T-helper 2 cell treated with Interferon-gamma antibody and Interleukin-4, amounts not matched to agents 100 ng/mL and 5 ng/mL, for 36 hours (primary cell): ENCODE results near the gene KRTAP2-2. TPM values are rescaled to one million over a fixed set of nuclear protein-coding genes. Genes with fewer than 3 reads are reported as not detected.
"Not testable (repeated sequence)": the region's sequence is repeated elsewhere in the genome, so short reads cannot be mapped to it uniquely, and the experiment has no call there.

Source experiments
- intact Hi-C: fragments of 100-400 bp; cut with micrococcal nuclease; formaldehyde crosslinking; loops from one replicate; pipeline ENCODE4 v1.15.1; 2023
- total RNA-seq: library from RNA; stranded (reverse); gene quantifications from 2 replicates; pipeline ENCODE4 v1.2.3, GENCODE V29; 2022

KRTAP2-2 gene, protein sequence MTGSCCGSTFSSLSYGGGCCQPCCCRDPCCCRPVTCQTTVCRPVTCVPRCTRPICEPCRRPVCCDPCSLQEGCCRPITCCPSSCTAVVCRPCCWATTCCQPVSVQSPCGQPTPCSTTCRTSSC
- total RNA-seq = not detected in 2 replicates

DNA sequence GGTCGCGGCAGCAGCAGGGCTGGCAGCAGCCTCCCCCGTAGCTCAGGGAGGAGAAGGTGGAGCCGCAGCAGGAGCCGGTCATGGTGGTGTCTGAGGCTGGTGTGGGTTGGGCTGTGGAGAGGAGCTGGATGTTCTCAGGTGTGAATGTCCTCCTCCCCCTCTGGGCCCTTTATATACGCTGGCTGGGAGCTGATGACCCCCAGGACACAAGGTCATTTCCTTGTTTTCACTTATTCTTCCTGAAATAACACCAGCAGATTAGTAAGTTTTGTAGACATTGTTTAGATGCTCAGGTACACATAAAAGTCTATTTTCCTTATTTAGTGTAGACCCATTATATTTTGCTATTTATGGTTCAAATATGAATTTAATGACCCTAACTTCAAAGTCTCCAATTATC, at the start of gene KRTAP2-2:
Gene KRTAP2-2 (minus strand): TSS at position 101 of the 400 bp plus-strand sequence. CDS start 19 bp downstream, at position 82.
- intact Hi-C loops = not testable (repeated sequence)

DNA sequence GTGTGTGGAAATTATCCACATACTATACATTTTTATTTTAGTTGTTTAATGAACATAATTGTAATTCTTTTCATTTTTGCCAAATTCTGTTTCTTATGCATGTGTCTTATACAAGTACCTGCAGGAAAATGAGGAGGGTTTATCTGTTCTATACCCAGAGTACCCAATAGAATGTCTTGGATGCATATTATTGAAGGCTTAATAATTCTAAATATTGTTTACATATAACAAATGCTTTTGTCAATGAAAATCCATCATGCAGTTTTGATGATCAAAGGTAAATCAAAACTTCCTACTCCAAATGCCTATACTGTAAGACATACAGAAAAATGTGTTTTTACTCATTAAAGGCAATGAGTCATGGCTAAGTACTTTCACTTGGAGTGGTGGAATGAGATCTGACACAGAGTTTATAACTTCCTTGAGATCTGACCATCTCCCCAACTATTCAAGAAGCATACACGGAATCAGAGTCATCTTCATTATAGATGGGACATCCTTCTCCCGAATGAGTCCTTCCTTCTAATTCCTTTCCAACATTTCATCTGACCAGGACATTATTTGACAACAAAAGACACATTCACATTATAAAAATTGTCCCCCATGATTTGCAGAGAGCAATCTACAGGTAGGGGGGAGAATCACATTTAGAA, 49.5 kb upstream of the KRTAP2-2 start:
- intact Hi-C loops = not testable (repeated sequence)

DNA sequence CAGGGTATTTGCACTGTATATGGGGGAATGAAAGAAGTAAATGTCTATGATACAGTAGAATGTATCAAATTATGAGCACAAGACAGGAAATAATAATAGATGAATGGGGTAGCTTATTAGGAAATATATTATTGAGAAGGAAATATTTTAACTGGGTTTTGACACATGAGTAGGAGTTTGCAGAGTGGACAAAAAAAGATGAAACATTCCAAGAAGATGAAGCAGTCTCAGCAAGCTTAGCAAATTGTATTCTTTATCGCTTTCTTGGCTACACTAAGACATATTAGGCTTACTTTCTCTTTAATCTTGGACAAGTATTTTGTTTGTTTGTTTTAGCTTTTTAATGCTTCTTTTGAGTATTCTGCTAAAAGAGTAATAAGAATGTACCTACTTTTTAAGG, 48.9 kb upstream of the KRTAP2-2 start:
- intact Hi-C loops = no loop called here

DNA sequence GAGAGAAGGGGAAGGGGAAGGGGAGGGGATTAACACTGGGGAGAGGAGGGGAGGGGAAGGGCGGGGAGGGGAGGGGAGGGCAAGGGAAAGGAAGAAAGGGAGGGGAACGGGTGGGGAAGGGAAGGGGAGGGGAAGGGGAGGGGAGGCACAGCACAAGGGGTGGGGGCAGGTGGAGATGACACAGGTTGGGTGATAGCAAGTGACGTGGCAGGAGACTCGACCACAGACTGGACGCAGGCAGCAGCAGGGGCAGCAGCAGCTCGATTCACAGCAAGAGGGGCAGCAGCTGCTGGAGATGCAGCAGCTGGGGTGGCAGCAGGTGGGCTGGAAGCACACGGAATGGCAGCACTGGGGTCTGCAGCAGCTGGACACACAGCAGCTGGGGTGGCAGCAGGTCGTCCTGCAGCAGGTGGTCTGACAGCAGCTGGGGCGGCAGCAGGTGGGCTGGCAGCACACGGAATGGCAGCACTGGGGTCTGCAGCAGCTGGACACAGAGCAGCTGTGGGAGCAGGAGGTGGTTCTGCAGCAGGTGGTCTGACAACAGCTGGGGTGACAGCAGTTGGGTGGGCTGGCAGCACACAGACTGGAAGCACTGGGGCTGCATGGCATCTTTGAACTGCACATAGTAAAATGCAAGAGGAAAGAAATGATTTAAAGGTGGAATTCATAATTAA, 46.7 kb upstream of the KRTAP2-2 start, which contains the start of gene KRTAP4-16:
Gene KRTAP4-16 (minus strand): TSS at position 624 of the 674 bp plus-strand sequence. CDS start 0 bp downstream, at position 624.
- intact Hi-C loops = no loop called here

DNA sequence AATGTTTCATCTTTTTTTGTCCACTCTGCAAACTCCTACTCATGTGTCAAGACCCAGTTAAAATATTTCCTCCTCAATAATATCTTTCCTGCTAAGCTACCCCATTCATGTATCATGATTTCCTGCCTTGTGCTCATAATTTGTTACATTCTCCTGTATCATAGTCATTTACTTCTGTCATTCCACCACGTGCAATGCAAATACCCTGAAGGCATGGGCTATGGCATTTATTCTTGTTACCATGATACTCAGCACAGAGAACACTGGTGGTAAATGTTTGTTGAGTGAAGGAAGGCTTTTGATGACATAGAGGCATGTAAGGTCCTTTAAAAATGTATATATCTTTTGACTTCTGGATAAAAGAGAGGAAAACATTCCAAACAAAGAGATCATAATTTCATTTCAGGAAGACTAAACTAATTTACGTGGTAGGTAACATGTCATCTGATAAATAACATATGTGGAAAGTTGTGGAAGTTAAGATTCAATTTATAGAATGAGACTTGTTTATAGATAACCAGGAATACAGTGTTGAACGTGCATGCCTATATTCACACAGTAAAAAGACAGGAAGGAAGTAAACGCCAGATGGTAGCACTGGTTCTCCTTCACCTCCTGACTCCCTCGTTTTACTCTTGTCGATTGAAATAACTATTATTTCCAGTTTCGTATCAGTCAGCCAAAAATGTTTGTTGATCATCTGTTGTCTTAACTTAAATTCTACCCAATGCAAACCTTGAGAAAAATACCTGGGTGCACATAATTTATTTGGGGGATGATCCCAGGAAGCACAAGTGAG, 44.9 kb upstream of the KRTAP2-2 start:
- intact Hi-C loops = not testable (repeated sequence)

DNA sequence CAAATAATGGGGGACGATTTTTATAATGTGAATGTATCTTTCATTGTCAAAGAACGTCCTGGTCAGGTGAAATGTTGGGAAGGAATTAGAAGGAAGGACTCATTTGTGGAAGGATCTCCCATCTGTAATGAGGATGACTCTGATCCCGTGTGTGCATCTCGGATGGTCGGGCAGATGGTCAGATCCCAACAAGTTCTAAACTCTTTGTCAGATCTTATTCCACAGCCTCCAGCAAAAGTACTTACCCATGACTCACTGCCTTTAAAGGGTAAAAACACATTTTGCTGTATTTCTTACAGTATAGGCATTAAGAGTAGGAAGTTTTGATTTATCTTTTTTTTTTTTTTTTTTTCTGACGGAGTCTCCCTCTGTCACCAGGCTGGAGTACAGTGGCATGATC, 43.5 kb upstream of the KRTAP2-2 start:
- intact Hi-C loops = no loop called here

DNA sequence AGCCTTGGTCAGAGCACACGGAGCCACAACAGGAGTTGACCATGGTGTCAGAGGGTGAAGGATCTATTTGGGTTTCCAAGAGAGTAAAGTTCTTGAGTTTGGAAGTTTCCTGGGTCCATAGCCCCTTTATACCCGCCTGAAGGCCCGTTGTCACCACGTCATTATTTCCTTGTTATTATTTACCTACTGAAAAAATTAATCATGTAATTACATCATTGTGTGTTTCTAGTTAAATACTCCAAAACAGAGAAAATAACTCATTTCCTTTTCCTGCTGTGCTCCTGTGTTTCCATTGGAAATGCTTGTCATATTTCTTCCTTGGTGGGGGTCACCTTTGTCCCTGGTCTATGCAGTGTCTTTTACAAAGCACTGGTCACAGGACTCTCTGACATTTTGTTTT, 43.0 kb upstream of the KRTAP2-2 start, which contains the start of gene KRTAP4-8:
Gene KRTAP4-8 (minus strand): TSS at position 101 of the 400 bp plus-strand sequence. CDS start 58 bp downstream, at position 43.
- intact Hi-C loops = no loop called here

DNA sequence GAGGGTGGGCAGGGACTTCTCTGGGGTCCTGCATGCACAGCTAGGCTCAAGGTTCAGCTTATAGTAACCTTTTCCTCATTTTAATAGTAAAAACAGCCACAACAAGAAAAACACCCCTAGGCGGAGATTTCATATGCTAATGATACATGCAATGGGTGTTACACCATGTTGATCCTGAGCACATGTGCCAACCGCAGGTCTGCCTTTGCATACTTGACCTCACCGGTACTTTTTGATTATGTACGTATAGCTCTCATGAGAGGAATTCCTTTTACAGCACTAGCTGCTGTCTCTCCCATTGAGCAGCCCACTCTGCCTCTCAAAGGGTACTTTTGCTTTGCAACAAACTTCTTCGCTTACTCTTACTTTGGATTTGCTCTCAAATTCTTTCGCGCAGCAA, 41.0 kb upstream of the KRTAP2-2 start:
- intact Hi-C loops = no loop called here

DNA sequence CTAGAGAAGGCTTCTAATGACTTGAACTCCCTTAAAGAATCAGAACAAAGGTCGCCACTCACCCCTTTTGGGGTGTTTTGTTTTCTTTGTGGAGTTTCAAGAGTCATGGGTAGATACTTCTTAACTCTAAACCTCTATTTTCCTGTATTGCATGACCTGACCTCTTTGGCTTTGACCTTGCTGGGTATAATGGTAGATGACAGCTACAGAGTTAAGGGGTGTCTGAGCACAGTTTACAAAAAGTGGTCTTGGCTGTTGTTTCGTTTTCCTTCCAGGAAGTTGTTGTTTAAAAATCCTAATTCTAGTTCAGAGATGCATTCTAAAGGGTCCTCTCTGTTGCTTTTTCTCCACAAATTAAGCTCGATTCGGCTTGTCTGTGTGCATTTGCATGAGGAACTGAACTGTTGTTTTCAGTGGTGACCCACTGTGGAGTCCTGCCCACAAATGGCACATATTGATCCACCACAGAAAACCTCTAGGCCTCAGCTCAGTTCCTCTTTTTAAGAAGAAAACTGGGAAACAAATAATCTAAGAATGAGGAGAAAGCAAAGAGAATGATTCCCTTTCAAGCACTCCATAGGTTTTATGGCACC, 33.8 kb upstream of the KRTAP2-2 start:
- intact Hi-C loops = not testable (repeated sequence)

DNA sequence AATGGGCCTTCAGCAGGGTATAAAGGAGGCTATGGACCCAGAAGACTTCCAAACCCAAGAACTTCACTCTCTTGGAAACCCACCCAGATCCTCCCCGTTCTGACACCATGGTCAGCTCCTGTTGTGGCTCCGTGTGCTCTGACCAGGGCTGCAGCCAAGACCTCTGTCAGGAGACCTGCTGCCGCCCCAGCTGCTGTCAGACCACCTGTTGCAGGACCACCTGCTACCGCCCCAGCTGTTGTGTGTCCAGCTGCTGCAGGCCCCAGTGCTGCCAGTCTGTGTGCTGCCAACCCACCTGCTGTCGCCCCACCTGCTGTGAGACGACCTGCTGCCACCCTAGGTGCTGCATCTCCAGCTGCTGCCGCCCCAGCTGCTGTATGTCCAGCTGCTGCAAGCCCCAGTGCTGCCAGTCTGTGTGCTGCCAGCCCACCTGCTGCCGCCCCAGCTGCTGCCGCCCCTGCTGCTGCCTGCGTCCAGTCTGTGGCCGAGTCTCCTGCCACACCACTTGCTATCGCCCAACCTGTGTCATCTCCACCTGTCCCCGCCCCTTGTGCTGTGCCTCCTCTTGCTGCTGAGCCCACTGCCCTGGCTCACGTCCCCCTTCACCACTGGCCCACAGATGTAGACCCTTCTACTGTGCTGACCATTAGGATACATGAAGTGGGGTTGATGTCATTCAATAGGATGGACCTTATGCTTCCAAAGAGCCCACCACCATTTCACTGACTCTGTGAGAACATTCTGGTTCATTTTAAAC, 29.2 kb upstream of the KRTAP2-2 start, which contains the start of gene KRTAP4-7:
Gene KRTAP4-7 (plus strand): TSS at position 51 of the 757 bp plus-strand sequence. CDS start 57 bp downstream, at position 108.
- intact Hi-C loops = not testable (repeated sequence)

DNA sequence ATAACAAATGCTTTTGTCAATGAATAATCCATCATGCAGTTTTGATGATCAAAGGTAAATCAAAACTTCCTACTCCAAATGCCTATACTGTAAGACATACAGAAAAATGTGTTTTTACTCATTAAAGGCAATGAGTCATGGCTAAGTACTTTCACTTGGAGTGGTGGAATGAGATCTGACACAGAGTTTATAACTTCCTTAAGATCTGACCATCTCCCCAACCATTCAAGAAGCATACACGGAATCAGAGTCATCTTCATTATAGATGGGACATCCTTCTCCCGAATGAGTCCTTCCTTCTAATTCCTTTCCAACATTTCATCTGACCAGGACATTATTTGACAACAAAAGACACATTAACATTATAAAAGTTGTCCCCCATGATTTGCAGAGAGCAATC, 28.4 kb upstream of the KRTAP2-2 start:
- intact Hi-C loops = not testable (repeated sequence)

DNA sequence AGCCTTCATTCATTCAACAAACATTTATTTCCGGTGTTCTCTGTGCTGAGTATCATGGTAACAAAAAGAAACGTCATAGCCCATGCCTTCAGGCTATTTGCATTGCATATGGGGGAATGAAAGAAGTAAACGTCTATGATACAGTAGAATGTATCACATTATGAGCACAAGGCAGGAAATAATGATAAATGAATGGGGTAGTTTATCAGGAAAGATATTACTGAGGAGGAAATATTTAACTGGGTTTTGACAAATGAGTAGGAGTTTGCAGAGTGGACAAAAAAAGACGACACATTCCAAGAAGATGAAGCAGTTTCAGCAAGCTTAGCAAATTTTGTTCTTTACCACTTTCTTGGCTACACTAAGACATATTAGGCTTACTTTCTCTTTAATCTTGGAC, 27.6 kb upstream of the KRTAP2-2 start:
- intact Hi-C loops = no loop called here

DNA sequence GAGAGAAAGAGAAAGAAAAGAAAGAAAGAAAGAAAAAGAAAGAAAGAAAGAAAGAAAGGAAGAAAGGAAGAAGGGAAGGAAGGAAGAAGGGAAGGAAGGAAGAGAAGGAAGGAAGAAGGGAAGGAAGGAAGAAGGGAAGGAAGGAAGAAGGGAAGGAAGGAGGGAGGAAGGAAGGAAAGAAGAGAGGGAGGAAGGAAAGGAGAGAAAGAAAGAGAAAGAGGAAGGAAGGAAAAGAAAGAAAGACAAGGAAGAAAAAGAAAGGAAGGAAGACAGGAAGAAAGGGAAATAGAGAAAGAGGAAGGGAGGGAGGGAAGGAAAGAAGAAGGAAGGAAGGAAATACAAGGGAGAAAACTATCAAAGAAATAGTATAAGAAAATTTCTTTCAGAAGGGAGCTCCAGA, 21.8 kb upstream of the KRTAP2-2 start:
- intact Hi-C loops = no loop called here

DNA sequence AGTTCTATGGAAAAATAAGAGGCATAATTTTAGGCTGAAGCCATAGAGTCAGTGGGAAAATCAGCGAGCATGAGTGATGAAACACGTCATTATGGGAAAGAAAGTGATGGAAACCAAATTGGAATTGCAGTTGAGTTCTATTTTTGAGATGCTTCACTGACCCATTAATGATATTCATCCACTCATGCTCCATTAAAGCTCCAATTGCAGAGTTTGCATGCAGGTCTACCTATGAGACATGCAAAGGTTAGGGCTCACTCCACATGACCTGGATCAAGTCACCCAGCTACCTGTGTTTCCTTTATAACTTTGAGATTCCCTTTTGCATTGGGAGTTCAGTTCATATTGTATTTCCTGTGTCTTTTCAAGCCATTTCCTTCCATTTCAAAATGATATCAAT, 18.6 kb upstream of the KRTAP2-2 start:
- intact Hi-C loops = no loop called here

DNA sequence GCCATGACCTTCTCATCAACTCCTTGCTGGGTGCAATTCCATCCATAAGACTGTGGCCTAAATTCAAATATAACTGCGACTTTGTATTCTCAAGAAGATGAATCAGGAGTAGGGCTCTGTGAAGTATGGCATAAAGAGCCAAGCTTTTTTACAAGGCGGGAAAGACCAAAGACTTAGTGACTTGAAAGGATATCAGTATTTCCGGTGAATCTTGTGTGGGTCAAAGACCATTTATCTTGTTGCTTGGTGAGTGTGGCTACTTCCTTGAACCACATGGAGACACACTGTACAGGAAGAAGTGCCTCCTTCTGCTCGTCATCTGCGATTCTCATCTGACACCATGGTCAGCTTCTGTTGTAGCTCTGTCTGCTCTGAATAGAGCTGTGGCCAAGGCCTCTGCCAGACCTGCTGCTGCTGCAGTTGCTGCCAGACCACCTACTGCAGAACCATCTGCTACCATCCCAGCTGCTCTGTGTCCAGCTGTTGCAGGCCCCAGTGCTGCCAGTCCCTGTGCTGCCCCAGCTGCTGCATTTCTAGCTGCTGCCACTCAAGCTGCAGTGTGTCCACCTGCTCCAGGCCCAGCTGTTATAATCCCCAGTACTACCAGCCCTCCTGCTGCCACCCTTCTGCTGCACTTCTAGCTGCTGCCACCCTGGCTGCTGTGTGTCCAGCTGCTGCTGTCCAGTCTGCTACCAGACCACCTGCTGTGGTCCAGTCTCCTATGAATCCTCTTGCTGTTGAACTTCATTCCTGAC, 16.8 kb upstream of the KRTAP2-2 start:
- intact Hi-C loops = no loop called here

DNA sequence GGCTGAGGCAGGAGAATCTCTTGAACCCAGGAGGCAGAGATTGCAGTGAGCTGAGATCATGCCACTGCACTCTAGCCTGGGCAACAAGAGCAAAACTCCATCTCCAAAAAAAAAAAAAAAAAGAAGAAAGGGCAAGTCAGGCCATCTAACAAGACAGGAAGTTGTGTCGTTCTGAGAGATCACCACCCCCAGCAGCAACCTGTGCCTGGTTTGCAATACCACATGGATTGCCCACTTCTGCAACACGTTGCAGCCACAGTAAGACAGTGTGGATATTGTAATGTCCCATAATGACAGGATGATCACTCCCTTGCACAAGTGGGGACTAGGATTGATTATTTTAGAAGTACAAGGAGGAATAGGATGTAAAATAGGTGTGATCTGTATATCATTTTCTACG, 14.0 kb upstream of the KRTAP2-2 start:
- intact Hi-C loops = no loop called here

DNA sequence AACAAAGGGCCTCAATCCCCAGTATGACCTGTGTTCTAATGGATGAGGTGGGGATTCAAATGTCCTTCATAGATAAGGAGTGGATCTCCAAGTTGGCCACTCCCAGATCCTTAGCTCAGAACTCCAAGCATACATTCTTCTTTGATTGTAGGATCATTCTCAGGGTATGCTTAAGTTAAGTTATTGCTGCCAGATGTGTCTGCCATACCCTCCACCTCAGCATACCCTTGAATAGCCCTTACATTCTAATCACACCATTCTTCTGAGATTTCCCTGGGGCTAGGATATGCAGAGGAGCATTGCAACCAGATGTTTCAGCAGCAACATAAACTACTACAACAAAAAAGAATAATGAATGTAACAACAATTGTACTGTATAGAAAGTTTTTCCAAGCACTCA, 12.3 kb upstream of the KRTAP2-2 start:
- intact Hi-C loops = no loop called here

DNA sequence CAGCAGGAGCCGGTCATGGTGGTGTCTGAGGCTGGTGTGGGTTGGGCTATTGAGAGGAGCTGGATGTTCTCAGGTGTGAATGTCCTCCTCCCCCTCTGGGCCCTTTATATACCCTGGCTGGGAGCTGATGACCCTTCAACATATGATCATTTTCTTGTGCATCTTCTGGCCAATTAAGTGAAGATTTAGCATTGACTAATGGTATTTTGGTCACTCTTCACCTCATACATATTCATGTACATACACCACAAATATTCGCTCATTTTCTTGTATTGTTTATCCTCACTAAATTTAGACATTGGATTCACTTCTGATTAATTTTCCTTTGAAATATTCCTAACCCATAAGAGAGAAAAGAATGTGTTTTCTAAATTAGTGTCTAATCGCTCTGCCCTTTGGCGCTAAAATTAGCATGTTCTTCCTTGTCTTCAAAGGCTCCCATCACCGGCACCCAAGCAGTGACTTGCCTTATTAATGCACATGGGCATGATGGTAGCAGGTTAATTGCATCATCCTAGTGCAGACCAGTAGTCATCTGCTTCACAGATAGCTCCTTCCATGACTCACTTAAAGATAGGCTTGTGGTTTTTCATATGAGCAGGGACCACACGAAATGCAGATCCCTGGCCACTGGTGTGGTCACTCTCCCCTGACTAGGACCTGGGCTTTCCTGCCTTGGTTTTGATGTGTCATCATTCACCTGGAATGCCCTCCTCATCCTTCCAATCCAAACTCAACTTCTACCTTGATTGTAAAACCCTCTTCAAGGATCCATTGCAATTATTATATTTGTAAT, 11.0 kb upstream of the KRTAP2-2 start, which contains the start of gene KRTAP2-4:
Gene KRTAP2-4 (minus strand): TSS at position 51 of the 796 bp plus-strand sequence. CDS start 34 bp downstream, at position 17.
- intact Hi-C loops = no loop called here
